Activated CD4-positive, CD25-positive, alpha-beta regulatory T cell treated with anti-CD3 and anti-CD28 coated beads, Interleukin-2, amount 50 U/mL, for 24 hours (primary cell): ENCODE results near the gene CXCL12.

ENCODE experiments used
- ATAC-seq, 2 donors: fragments of 150-1000 bp; cut with Tn5 transposase; one replicate each; pipeline ENCODE4 v1.10.0; 2021; ENCODE audit warnings: mild to moderate bottlenecking in 1 of 2, moderate library complexity in 1 of 2

CXCL12 gene

DNA sequence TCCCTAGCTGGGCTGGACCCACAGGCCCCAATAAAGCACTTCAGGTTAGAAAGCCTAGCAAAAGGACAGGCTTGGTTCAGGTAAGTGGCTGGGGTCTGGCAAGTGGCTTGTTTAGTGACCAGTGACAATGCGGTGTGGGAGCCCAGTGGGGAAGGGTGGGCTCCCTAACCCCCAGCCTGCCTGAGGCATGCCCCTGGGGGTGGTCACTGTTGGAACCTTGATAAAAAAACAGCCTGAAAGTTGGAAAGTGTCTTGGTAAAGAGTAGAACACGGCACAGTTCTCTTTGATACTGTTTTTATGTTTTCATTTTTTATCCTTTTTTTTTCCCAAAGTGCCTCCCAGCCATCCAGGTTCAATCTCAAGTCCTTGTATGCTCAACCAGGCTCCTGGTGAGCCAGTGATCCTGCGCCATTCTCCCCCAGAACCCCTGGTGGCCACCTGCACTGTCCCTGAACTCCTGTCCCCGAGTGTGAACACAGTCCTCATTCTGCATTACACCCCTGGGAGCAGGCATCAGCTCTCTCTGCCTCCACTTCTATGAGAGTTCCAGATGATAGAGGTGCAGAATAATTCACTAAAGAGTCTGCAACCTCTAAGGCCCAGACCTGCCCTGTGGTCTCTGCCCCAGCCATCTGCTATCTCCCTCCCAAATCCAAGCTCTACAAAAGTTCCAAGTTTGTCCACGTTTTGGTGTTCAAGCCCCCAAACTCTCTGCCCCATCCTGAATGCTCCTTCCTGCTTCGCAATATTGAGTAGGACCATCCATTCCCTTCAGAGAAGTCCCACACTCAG is 15.0 kb upstream of the CXCL12 start:
- ATAC-seq: no peak

- no peak for ATAC-seq
These were observed 14.1 kb upstream of the CXCL12 start for GRCh38 chr10:44398747-44399658.

- ATAC-seq: no peak
These were observed 13.4 kb upstream of the CXCL12 start for GRCh38 chr10:44398271-44398670.

GRCh38 chr10:44397476-44398225 is 12.8 kb upstream of the CXCL12 start:
- ATAC-seq: no peak

DNA sequence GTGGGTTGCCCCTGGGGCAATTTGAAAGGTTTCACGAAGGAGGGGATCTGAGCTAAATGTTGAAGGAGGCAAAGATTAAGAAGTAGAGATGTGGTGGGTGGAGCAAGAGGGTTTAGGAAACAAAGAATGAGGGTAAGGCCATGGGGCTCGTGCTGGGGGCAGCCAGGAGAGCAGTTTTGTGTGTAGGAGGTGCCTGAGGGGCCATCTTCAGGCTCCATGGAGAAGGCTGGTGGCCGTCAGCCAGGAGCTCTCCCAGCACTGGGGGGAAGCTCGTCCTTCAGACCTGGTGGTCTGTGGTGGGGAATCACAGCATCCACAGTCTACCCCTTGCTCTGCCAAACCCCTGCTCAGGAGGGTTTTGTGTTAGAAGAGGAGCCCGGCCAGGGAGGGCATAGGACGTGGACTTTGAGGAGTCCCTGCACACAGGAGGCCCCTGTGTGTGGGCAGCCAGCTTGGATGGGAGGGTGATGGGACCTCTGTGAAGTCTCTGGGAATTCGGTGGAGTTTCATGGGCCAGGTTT is 11.8 kb upstream of the CXCL12 start:
- ATAC-seq: no peak

DNA sequence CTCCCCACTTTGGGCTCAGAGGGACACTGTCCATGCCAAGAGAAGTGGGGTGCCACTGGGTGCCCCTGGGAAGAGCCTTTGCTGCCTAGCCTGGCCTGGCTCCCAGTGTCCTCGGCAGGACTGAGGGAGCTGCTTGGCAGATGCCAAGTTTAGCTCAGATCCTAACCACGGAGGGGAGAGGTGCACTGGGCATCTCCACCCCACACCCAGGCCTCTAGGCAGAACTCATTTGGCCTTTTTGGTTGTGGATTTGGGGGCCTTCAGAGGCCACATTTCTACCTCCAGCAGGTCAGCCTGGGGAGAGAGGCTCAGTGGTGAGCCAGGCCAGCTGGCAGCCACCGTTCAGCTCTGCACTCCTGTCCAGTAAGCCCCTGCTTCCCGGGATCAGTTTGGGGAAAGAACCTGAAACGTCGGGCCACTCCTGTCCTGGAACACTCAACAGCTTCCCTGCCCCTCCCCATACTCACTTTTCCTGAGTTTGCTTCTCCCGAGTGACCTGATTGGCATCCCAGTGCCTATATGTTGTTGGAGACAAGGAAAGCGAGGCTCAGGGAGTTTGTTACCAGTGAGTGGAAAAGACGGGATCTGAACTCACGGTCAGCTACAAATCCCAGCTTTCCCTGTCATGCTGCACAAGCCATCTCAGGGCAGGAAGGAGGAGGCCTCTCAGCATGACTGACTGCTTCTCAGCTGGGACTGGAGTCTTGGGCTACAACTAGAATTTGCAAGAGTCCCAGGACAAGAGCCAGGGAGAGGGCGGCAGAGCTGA is 11.2 kb upstream of the CXCL12 start:
- ATAC-seq: no peak

GRCh38 chr10:44395396-44395795 is 10.5 kb upstream of the CXCL12 start:
- no peak for ATAC-seq

DNA sequence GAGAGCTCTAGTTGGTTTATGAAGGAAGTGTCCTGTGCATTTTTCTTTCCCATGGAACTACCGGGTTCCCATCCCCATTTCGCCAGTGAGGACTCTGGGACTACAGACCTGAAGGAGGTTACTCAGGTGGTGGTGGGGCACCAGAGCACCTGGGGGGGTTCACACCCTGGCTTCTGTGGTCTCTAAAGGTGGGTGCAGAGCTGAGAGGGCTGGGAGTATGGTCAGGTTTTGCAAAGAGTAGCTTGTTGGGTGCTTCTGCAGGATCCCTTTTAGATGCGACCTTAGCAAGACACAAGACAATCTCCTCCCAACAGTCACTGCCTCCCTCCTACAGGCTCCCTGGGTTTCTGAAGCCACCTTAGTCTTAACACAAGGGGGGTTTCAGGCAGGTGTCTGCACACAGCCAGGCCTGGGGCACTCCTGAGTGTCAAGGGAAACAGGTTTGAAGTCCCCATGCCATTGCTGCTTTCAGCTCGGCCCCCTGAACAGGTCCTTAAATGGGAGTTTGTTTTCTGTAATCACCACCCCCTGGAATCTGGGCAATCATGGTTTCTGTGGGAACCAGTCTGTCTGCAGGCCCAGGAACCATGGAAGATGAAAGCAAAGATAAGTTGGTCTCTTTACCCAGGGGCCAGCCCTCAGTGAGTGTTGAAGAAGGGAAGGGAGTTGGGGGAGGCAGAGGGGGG is 9.9 kb upstream of the CXCL12 start:
- ATAC-seq: no peak

- ATAC-seq: no peak
These were observed 9.1 kb upstream of the CXCL12 start for GRCh38 chr10:44393834-44394547.

GRCh38 chr10:44393051-44393630 is 8.2 kb upstream of the CXCL12 start:
- no peak for ATAC-seq

- no peak for ATAC-seq
These were observed 7.5 kb upstream of the CXCL12 start for GRCh38 chr10:44392420-44392819.

- no peak for ATAC-seq
These were observed 7.1 kb upstream of the CXCL12 start for GRCh38 chr10:44391981-44392380.

DNA sequence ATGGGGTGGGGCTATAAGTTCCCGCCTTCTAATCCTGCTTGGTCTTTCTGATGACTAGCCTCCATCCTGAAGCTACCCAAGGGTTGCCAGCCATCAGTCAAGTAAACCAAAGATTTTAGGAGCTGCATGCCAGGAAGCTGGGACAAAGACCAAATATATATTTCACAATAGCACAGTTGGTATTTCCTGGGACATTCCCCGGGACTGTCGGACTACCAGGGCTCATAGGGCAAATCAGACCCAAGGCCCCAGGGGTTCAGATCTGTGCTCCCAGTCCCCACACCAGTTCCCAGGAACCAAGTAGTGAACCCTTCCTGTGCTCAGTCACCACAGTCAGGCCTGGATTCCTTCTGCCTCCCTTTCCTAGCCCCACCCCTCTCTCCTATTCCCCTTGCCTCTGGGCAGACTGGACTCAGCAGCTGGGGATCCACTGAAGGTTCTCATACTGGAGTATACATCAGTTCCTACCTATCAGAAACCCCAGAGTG is 5.7 kb upstream of the CXCL12 start:
- ATAC-seq: no peak

GRCh38 chr10:44389556-44389955 is 4.7 kb upstream of the CXCL12 start:
- ATAC-seq: no peak

GRCh38 chr10:44389150-44389549 is 4.3 kb upstream of the CXCL12 start:
- no peak for ATAC-seq

GRCh38 chr10:44388641-44389040 is 3.7 kb upstream of the CXCL12 start:
- ATAC-seq: no peak

DNA sequence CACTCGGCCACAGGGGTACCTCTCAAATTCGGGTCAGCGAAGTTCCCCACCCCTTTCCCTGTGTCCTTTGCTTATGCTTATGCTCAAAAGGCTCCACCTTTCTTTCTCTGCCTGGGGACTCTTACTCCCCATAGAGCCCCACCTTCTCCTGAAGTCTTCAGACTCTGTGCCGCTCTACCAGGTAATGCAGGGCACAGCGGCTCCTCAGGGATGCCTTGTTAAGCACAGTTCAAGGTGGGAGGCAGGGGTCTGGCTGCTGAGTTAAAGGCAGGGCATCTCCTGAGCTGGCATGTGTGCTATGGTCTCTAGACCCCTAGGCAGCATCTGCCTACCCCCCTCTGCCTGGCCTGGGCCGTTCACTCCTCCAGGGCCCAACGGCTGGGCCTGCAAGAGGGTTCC is 3.0 kb upstream of the CXCL12 start:
- no peak for ATAC-seq

- no peak for ATAC-seq
These were observed 1.7 kb upstream of the CXCL12 start for GRCh38 chr10:44386546-44387052.

- no peak for ATAC-seq
These were observed 972 bp upstream of the CXCL12 start for GRCh38 chr10:44385696-44386441.
